ENCODE data around the gene BTRC. TPM values are rescaled to one million over a fixed set of nuclear protein-coding genes. Genes with fewer than 3 reads are reported as not detected.

The BTRC gene
- total and polyA plus RNA-seq, 10 of the 15 experiments (the other 5 are each of a cell fraction or from before 2014, with no cell fraction given), result 2.2 to 18.6 (median 8.6) TPM

GRCh38 chr10:101490026-101490425, 136.1 kb downstream of the BTRC start (continued):
- TF ChIP-seq SPI1 (IDR thresholded peaks at IDR 0.05; ENCODE audit: borderline replicate concordance, insufficient read depth, low read depth, low read length) (no peak), TCF12 (IDR thresholded peaks at IDR 0.05; ENCODE audit: low read depth, low read length) (no peak), STAT1 (conservative IDR thresholded peaks at IDR 0.05) (no peak), YY1 (IDR thresholded peaks at IDR 0.05; ENCODE audit: low read depth, low read length) (no peak), NBN (IDR thresholded peaks at IDR 0.05) (no peak)

DNA sequence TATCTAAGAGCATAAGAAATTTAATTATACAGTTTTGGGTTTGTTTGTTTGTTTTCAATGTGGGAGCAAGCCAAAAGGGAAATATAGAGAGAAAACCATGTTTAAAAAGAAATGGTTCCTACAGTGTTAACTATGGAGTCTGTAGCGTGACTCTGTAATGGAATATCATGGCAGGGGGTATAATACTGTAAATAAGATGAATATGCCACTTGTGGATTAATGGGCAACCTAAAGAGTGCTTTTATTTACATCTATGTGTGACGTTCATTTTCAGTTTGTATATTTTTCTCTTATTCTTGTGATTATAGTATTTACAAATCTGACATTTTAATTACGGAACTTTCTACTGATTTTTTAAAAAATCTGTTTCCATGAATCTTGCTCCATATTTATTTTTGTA, 138.2 kb downstream of the BTRC start:
- Histone ChIP-seq H3K36me3 (ENCODE audit: control insufficient read depth in 2 of 2, insufficient read depth in 2 of 2, low read length in 1 of 2) (no peaks in the 10 kb centered on the region), H3K9ac (ENCODE audit: control insufficient read depth, insufficient read depth, low read length) (no peak overlapping the region), H3K4me3 (no peak overlapping the region), H3K4me2 (ENCODE audit: control insufficient read depth, insufficient read depth) (no peak overlapping the region), H4K20me1 (ENCODE audit: control insufficient read depth, insufficient read depth) (no peaks in the 10 kb centered on the region), H3K9me3 (replicated peaks; ENCODE audit: control insufficient read depth, insufficient read depth, low read length) (no peaks in the 10 kb centered on the region), H3K79me2 (ENCODE audit: control insufficient read depth, insufficient read depth, low read length) (no peaks in the 10 kb centered on the region), H3K4me1 (ENCODE audit: control insufficient read depth, insufficient read depth, low read length) (no peaks in the 10 kb centered on the region), H3K27ac (ENCODE audit: control insufficient read depth, insufficient read depth) (no peak overlapping the region), H3K27me3 (replicated peaks in 1 of 2; ENCODE audit: control insufficient read depth in 2 of 2, insufficient read depth in 2 of 2, low read length in 1 of 2) (no peaks in the 10 kb centered on the region), H2AFZ (ENCODE audit: control insufficient read depth, low read depth, low read length) (no peak overlapping the region)
- TF ChIP-seq EP300 (IDR thresholded peaks at IDR 0.05; ENCODE audit: borderline replicate concordance in 1 of 2, control insufficient read depth in 1 of 2, low read depth in 2 of 2, low read length in 2 of 2), result no peak
- TF ChIP-seq KLF5 (IDR thresholded peaks at IDR 0.05; ENCODE audit: partially characterized antibody), result no peak
- in situ Hi-C loops (cut with MboI) (no loop called here), intact Hi-C loops (cut with micrococcal nuclease; ENCODE audit: unreplicated experiment) (no loop called here)
- no peak for ATAC-seq
- WGBS (ENCODE audit: insufficient coverage, insufficient replicate concordance, low lambda C conversion rate, missing lambda C conversion rate), result 97% methylated on average over 3 of the region's 3 CpGs
- CTCF ChIA-PET, result interaction anchor here (2.5 kb wide), 1 partner anchor 26 kb away, joined by 9 read pairs; no protein-coding TSS in a partner anchor
- no TSS peak for BruUV-seq (replicated peaks)
- FAIRE-seq, result no peak
- POLR2A ChIA-PET, result no interaction called here
- SMC1A ChIA-PET (ENCODE audit: uncharacterized antibody, unreplicated experiment), result interaction anchor here (0.6 to 0.9 kb wide), 3 partner anchors 11 to 108 kb away, joined by 3 read pairs; no protein-coding TSS in a partner anchor
- RAD21 ChIA-PET (ENCODE audit: unreplicated experiment), result no interaction called here
- DNase-seq (ENCODE audit: low read depth, low spot score), result no peak

Measured in GM12878 (cell line).